ENCODE results near the gene GTPBP4. TPM values are rescaled to one million over a fixed set of nuclear protein-coding genes. Genes with fewer than 3 reads are reported as not detected.

Gene GTPBP4
- total RNA-seq, 1 donor from 2014 or later: 73.8 TPM

DNA sequence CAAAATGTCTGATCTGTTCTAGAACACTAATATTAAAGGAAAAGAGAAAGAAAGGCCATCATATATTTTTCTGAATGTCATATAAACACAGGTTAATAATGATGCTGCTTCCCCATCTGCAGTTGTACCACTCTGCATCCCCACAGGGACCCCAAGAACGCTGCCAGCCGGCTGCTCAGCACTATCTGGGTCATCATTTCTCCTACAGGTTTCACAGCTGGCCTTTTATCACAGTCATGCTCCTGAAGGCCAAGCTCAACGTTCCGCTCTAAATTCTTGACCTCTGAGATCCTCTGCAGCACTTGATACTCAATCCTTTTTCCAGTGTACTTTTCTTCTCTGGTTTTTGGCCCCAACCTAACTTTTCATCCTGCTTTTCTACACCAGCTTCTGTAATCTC, 55.9 kb downstream of the GTPBP4 start:
- Mint-ChIP-seq H3K4me3 (peak overlapping the region; percentile 84), H3K36me3 (ENCODE audit: low read depth) (peaks cover 62% of the 10 kb centered on the region), H3K27ac (peak overlapping the region; percentile 97), H3K4me1 (peaks cover 50% of the 10 kb centered on the region), H3K27me3 (no peaks in the 10 kb centered on the region), H3K9me3 (no peaks in the 10 kb centered on the region)
- no peak for ATAC-seq (ENCODE audit: low read depth)
- intact Hi-C loops (cut with micrococcal nuclease): loop anchor here (10.0 kb wide), 1 partner anchor 411 kb away; no protein-coding TSS in a partner anchor
- POLR2A ChIA-PET: interaction anchor here (1.6 to 3.3 kb wide), 3 partner anchors 12 to 113 kb away, joined by 4 to 17 read pairs (median 10); partner anchors contain the start of genes GTPBP4, LARP4B and WDR37
- CTCF ChIA-PET: interaction anchor here (0.8 kb wide), 1 partner anchor 112 kb away, joined by 3 read pairs; the partner anchor contains the start of gene LARP4B
- TF ChIP-seq, protein P1, sequence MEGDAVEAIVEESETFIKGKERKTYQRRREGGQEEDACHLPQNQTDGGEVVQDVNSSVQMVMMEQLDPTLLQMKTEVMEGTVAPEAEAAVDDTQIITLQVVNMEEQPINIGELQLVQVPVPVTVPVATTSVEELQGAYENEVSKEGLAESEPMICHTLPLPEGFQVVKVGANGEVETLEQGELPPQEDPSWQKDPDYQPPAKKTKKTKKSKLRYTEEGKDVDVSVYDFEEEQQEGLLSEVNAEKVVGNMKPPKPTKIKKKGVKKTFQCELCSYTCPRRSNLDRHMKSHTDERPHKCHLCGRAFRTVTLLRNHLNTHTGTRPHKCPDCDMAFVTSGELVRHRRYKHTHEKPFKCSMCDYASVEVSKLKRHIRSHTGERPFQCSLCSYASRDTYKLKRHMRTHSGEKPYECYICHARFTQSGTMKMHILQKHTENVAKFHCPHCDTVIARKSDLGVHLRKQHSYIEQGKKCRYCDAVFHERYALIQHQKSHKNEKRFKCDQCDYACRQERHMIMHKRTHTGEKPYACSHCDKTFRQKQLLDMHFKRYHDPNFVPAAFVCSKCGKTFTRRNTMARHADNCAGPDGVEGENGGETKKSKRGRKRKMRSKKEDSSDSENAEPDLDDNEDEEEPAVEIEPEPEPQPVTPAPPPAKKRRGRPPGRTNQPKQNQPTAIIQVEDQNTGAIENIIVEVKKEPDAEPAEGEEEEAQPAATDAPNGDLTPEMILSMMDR (IDR thresholded peaks at IDR 0.05): no peak
- no peak for DNase-seq

DNA sequence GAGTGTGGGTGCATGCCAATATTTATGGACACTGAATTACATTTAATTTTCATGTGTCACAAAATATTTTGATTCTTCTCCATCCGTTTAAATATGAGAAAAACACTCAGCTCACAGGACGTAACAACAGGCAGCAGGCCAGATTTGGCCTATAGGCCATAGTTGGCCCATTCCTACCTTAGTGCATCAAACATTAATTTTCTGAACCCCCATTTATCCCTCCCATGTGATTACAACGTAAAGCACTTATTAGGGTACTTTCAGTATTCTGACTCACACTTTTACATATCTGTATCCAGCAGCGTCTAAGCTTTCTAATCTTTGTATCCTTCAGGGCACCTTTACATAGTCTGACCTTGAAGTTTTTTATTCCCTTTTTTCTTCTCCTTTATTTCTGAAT, 56.7 kb downstream of the GTPBP4 start:
- Mint-ChIP-seq H3K4me3 (peak overlapping the region; percentile 84), H3K9me3 (no peaks in the 10 kb centered on the region), H3K27me3 (no peaks in the 10 kb centered on the region), H3K36me3 (ENCODE audit: low read depth) (peaks cover 66% of the 10 kb centered on the region), H3K4me1 (peaks cover 54% of the 10 kb centered on the region), H3K27ac (peak overlapping the region; percentile 97)
- TF ChIP-seq, protein P1 (IDR thresholded peaks at IDR 0.05): no peak
- DNase-seq: no peak
- POLR2A ChIA-PET: interaction anchor here (1.6 to 3.3 kb wide), 2 partner anchors 11 to 57 kb away, joined by 4 to 17 read pairs; partner anchors contain the start of genes GTPBP4 and WDR37
- intact Hi-C loops (cut with micrococcal nuclease): loop anchor here (5.0 to 10.0 kb wide), 3 partner anchors 193 to 728 kb away; no protein-coding TSS in a partner anchor
- CTCF ChIA-PET: no interaction called here
- ATAC-seq (ENCODE audit: low read depth): no peak

DNA sequence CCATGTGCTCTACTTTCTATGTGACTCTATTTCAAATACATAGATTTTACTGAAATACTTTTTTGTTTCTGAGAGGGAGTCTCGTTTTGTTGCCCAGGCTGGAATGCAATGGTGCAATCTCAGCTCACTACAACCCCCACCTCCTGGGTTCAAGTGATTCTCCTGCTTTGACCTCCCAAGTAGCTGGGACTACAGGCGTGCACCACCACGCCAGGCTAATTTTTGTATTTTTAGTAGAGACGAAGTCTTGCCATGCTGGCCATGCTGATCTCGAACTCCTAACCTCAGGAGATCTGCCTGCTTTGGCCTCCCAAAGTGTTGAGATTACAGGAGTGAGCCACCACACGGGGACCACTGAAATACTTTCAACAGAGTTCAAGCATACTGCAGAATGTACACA, 57.2 kb downstream of the GTPBP4 start:
- POLR2A ChIA-PET: interaction anchor here (3.3 kb wide), 1 partner anchor 10 kb away, joined by 17 read pairs; the partner anchor contains the start of gene WDR37
- peaks cover 54% of the 10 kb centered on the region for H3K4me1 Mint-ChIP-seq
- CTCF ChIA-PET: no interaction called here
- intact Hi-C loops (cut with micrococcal nuclease): loop anchor here (5.0 to 10.0 kb wide), 3 partner anchors 193 to 728 kb away; no protein-coding TSS in a partner anchor
- H3K9me3 Mint-ChIP-seq: no peaks in the 10 kb centered on the region
- TF ChIP-seq, protein P1 (IDR thresholded peaks at IDR 0.05): no peak
- peaks cover 61% of the 10 kb centered on the region for H3K36me3 Mint-ChIP-seq (ENCODE audit: low read depth)
- DNase-seq (no peak), ATAC-seq (ENCODE audit: low read depth) (no peak)
- no peaks in the 10 kb centered on the region for H3K27me3 Mint-ChIP-seq
- H3K27ac Mint-ChIP-seq: peak overlapping the region; percentile 97
- peak overlapping the region; percentile 84 for H3K4me3 Mint-ChIP-seq

DNA sequence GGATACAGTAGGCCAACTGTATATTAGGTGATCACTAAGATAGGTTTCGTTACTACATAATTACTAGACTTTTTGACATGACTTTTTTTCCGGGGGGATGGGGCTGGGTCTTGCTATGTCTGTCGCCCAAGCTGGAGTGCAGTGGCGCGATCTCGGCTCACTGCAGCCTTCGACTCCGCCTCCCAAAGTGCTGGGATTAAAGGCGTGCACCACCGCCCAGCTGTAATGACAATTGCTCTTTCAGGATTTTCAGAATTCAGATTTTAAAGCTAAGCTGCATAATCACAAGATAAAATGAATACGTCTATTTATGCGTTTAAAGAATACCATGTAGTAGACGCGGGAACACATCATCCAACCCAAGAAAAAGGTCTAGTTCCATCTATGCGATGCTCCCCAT, 59.7 kb downstream of the GTPBP4 start:
- no peaks in the 10 kb centered on the region for H3K27me3 Mint-ChIP-seq
- H3K36me3 Mint-ChIP-seq (ENCODE audit: low read depth): peaks cover 67% of the 10 kb centered on the region
- TF ChIP-seq, protein P1 (IDR thresholded peaks at IDR 0.05): no peak
- intact Hi-C loops (cut with micrococcal nuclease): loop anchor here (1.0 to 10.0 kb wide), 4 partner anchors 8 to 731 kb away; partner anchors contain the start of gene WDR37
- ChIA-PET CTCF (no interaction called here), POLR2A (interaction anchor here (0.5 to 4.9 kb wide), 11 partner anchors 10 to 535 kb away, joined by 3 to 69 read pairs (median 7); partner anchors contain the start of genes GTPBP4, LARP4B and WDR37)
- H3K4me3 Mint-ChIP-seq: peak overlapping the region; percentile 94
- ATAC-seq (ENCODE audit: low read depth) (no peak), DNase-seq (no peak)
- peaks cover 72% of the 10 kb centered on the region for H3K4me1 Mint-ChIP-seq
- H3K27ac Mint-ChIP-seq: peak overlapping the region; percentile 98
- H3K9me3 Mint-ChIP-seq: no peaks in the 10 kb centered on the region

DNA sequence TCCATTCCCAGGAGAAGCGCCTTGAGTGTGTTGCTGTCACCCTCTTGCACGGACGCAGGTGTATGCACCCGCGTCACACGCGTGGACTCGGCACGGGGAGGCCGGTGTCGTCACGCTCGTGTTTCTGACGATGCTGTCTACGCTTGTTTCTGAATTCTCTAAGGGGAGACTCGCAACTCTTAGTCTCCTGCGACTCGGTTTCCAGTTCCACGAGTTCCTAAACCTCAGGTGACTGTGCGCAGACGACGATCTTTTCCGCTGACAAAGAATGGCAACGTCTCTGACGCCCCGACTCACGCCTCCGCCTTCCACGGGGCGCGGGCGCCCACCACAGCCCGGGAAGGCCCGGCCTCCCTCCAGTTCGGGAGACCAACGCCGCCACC, 60.1 kb downstream of the GTPBP4 start:
- peaks cover 67% of the 10 kb centered on the region for H3K36me3 Mint-ChIP-seq (ENCODE audit: low read depth)
- peak overlapping the region; percentile 98 for H3K27ac Mint-ChIP-seq
- peaks cover 71% of the 10 kb centered on the region for H3K4me1 Mint-ChIP-seq
- ATAC-seq (ENCODE audit: low read depth) (peak; percentile 1), DNase-seq (no peak)
- CTCF ChIA-PET: no interaction called here
- TF ChIP-seq, protein P1 (IDR thresholded peaks at IDR 0.05): no peak
- peak overlapping the region; percentile 94 for H3K4me3 Mint-ChIP-seq
- intact Hi-C loops (cut with micrococcal nuclease): loop anchor here (1.0 to 10.0 kb wide), 4 partner anchors 8 to 731 kb away; partner anchors contain the start of gene WDR37
- no peaks in the 10 kb centered on the region for H3K27me3 Mint-ChIP-seq
- H3K9me3 Mint-ChIP-seq: no peaks in the 10 kb centered on the region
- POLR2A ChIA-PET: interaction anchor here (0.5 to 4.9 kb wide), 14 partner anchors 9 to 230 kb away, joined by 3 to 69 read pairs (median 6); partner anchors contain the start of genes GTPBP4, LARP4B and WDR37
